Stomach (tissue), 19 donors: ENCODE data around the gene ABCC10. TPM values are rescaled to one million over a fixed set of nuclear protein-coding genes. Genes with fewer than 3 reads are reported as not detected.
A peak's percentile ranks its signal among the peaks of the same experiment; 100 is the strongest.
"Not testable (repeated sequence)": the region's sequence is repeated elsewhere in the genome, so short reads cannot be mapped to it uniquely, and the experiment has no call there.

Source experiments
- DNase-seq, 2 donors: peaks; one replicate each; pipeline versions ENCODE4 v3.0.0 to v3.0.0-alpha.2; 2013 to 2019
- H3K27ac ChIP-seq, 5 donors: fragments of 200-600 bp in 4 of 5; sonication (generic) in 4 of 5; one replicate each; pipeline ENCODE4 v1.5.1; 2013 to 2019; ENCODE audit warnings: mild to moderate bottlenecking in 1 of 5, moderate library complexity in 1 of 5
- H3K27me3 ChIP-seq, 3 donors: fragments of 200-600 bp; sonication (generic); one replicate each; pipeline ENCODE4 v1.5.1; 2017 to 2019; ENCODE audit warnings: mixed run types in 1 of 3
- H3K36me3 ChIP-seq, 4 donors: fragments of 200-600 bp; sonication (generic); 1 replicate in 3 of 4; 2 replicates in 1 of 4; pipeline ENCODE4 v1.5.1; 2016 to 2019
- H3K4me1 ChIP-seq, 4 donors: fragments of 200-600 bp; sonication (generic); one replicate each; pipeline ENCODE4 v1.5.1; 2016 to 2019
- H3K4me3 ChIP-seq, 4 donors: fragments of 200-600 bp; sonication (generic) in 3 of 4; one replicate each; pipeline ENCODE4 v1.5.1; 2016 to 2019; ENCODE audit warnings: mild to moderate bottlenecking in 1 of 4
- H3K9me3 ChIP-seq, 4 donors: fragments of 200-600 bp; sonication (generic); one replicate each; pipeline ENCODE4 v1.5.1; 2016 to 2019
- CTCF ChIP-seq, 7 experiments: fragments of 450-650 bp in 4 of 7; fragments of 200-600 bp in 3 of 7; sonication (generic) in 3 of 7; IDR thresholded peaks; one replicate each; pipeline ENCODE4 v1.5.1; 2016 to 2019; ENCODE audit warnings: antibody characterized with exemption in 7 of 7, control low read depth in 2 of 7, mild to moderate bottlenecking in 1 of 7
- EP300 ChIP-seq: sonication (generic); formaldehyde crosslinking; IDR thresholded peaks from one replicate; pipeline ENCODE4 v1.6.1; 2017; ENCODE audit warnings: antibody characterized with exemption
- POLR2A ChIP-seq, 4 donors: fragments of 450-650 bp; IDR thresholded peaks; one replicate each; pipeline ENCODE4 v1.6.1; 2016; ENCODE audit warnings: antibody characterized with exemption in 4 of 4, control low read depth in 2 of 4, mild to moderate bottlenecking in 1 of 4, moderate library complexity in 1 of 4
- POLR2AphosphoS5 ChIP-seq, 3 donors: sonication (generic); formaldehyde crosslinking; IDR thresholded peaks; one replicate each; pipeline ENCODE4 v1.6.1; 2016; ENCODE audit warnings: antibody characterized with exemption in 3 of 3
- WGBS, 5 donors: extraction: QIAGEN DNeasy Blood & Tissue Kit in 3 of 5; methylation state at CpG; one replicate each; pipeline versions ENCODE4 v1.1.5 to v1.1.7; 2013 to 2018; 5-methylcytosine and 5-hydroxymethylcytosine counted together
- intact Hi-C: fragments of 100-400 bp; cut with DNase I; formaldehyde crosslinking; loops from one replicate; pipeline ENCODE4 v1.15.1; 2023; ENCODE audit warnings: low total_unique reads
- long read RNA-seq, 10 donors: transcript quantifications; one replicate each; lab custom pipeline, GENCODE V29; 2026
- polyA plus RNA-seq, 3 donors: library from polyadenylated mRNA; stranded (reverse); fragments of 200-250 nt; gene quantifications; one replicate each; pipeline ENCODE4 v1.2.3, GENCODE V29; 2013
- total RNA-seq, 5 donors: library from RNA; depleted of rRNA; stranded (reverse); fragments of >200 nt; gene quantifications; one replicate each; pipeline versions ENCODE4 v1.1.0 to v1.2.3, GENCODE V29; 2014 to 2016
- donor health status: healthy with polysubstance abuse.
- donor health status: Bipolar disorder and iron deficiency.
- donor health status: healthy.

The ABCC10 gene
- total RNA-seq, result 10 to 100 TPM; 18.7 to 67.4 (median 60.3) TPM
- 10 to 100 TPM in 2 of 3 donors, 1 to 10 TPM in 1; 7.9 to 30.6 (median 15.1) TPM for polyA plus RNA-seq
- long read RNA-seq, donor 1, result 0 reads
- long read RNA-seq, donor 2, result 0 reads
- long read RNA-seq, donor 3, result 0 reads
- long read RNA-seq, donor 4, result 0 reads
- long read RNA-seq, donor 5, result 0 reads
- long read RNA-seq, donor 6, partial matches to known transcripts, result 10 of 10 reads
- long read RNA-seq, donor 6, other reads (novel, unspliced or antisense), result 0 of 10 reads
- long read RNA-seq, donor 7, result 0 reads
- long read RNA-seq, donor 8, result 0 reads
- long read RNA-seq, donor 9, result 0 reads
- long read RNA-seq, donor 10, result 0 reads

GRCh38 chr6:43427406-43428111 is at the start of gene ABCC10:
TSS of gene ABCC10 (plus strand) at chr6:43427541. CDS start at chr6:43427979, 438 bp downstream.
- intact Hi-C loops, result no loop called here
- H3K36me3 ChIP-seq, result peaks cover 10 to 18% (median 14%) of the 10 kb centered on the region in 4 donors
- 0 to 1% (median 1%) methylated on average over 44 to 49 of the region's 49 CpGs for WGBS, 5 donors
- H3K4me3 ChIP-seq, result peak within 1 kb of the TSS; percentile 75 to 87 (median 79)
- no peak for TF ChIP-seq EP300
- peak; percentile 76 to 87 (median 84) for TF ChIP-seq POLR2AphosphoS5 (IDR thresholded peaks at IDR 0.05)
- TF ChIP-seq POLR2A (IDR thresholded peaks at IDR 0.05), result peak in 2 of 4 donors; percentile 54 to 66
- TF ChIP-seq CTCF (IDR thresholded peaks at IDR 0.05), result peak in 5 of 7 experiments; percentile 11 to 49 (median 39)
- no peaks in the 10 kb centered on the region for H3K9me3 ChIP-seq
- DNase-seq, result peak; percentile 96 to 98
- peaks cover 9 to 33% (median 20%) of the 10 kb centered on the region in 4 donors for H3K4me1 ChIP-seq
- H3K27ac ChIP-seq, result peak within 1 kb of the TSS; percentile 89 to 94 (median 90)
- no peaks in the 10 kb centered on the region for H3K27me3 ChIP-seq

- H3K4me3 ChIP-seq, result no peak overlapping the region
- TF ChIP-seq EP300 (no peak), CTCF (IDR thresholded peaks at IDR 0.05) (no peak), POLR2AphosphoS5 (IDR thresholded peaks at IDR 0.05) (no peak), POLR2A (IDR thresholded peaks at IDR 0.05) (no peak)
- no peak for DNase-seq
- WGBS, 5 donors, result 73 to 87% (median 77%) methylated on average over 2 of the region's 2 CpGs
- peaks cover 0 to 5% (median 0%) of the 10 kb centered on the region in 3 donors for H3K27me3 ChIP-seq
- intact Hi-C loops, result no loop called here
- no peak overlapping the region for H3K27ac ChIP-seq
- no peaks in the 10 kb centered on the region for H3K9me3 ChIP-seq
- H3K4me1 ChIP-seq, result peaks cover 0 to 1% (median 0%) of the 10 kb centered on the region in 4 donors
- H3K36me3 ChIP-seq, result no peaks in the 10 kb centered on the region
Observed at GRCh38 chr6:43377710-43378229, 49.6 kb upstream of the ABCC10 start.

- no peak for DNase-seq
- H3K27ac ChIP-seq, result no peak overlapping the region
- H3K27me3 ChIP-seq, result peaks cover 0 to 5% (median 0%) of the 10 kb centered on the region in 3 donors
- no peaks in the 10 kb centered on the region for H3K36me3 ChIP-seq
- H3K4me3 ChIP-seq, result no peak overlapping the region
- TF ChIP-seq POLR2AphosphoS5 (IDR thresholded peaks at IDR 0.05), result no peak
- H3K9me3 ChIP-seq, result no peaks in the 10 kb centered on the region
- intact Hi-C loops, result no loop called here
- peaks cover 0 to 7% (median 0%) of the 10 kb centered on the region in 4 donors for H3K4me1 ChIP-seq
- 56 to 68% (median 66%) methylated on average over 3 of the region's 3 CpGs for WGBS, 5 donors
Observed at GRCh38 chr6:43378631-43379030, 48.7 kb upstream of the ABCC10 start.

GRCh38 chr6:43380858-43381257 is 46.5 kb upstream of the ABCC10 start:
- intact Hi-C loops, H3K27ac ChIP-seq, DNase-seq, H3K27me3 ChIP-seq, H3K4me1 ChIP-seq, H3K9me3 ChIP-seq, H3K36me3 ChIP-seq, H3K4me3 ChIP-seq: not testable (repeated sequence)
- 80 to 95% (median 90%) methylated on average over 9 of the region's 9 CpGs for WGBS, 5 donors

GRCh38 chr6:43383021-43383667 is 44.2 kb upstream of the ABCC10 start:
- peak overlapping the region in 2 of 5 donors; percentile 24 to 27 for H3K27ac ChIP-seq
- H3K27me3 ChIP-seq, result peaks cover 0 to 7% (median 0%) of the 10 kb centered on the region in 3 donors
- no peaks in the 10 kb centered on the region for H3K36me3 ChIP-seq
- H3K4me3 ChIP-seq, result no peak overlapping the region
- DNase-seq, result no peak
- 74 to 86% (median 81%) methylated on average over 6 of the region's 6 CpGs for WGBS, 5 donors
- TF ChIP-seq CTCF (IDR thresholded peaks at IDR 0.05), result no peak
- TF ChIP-seq POLR2A (IDR thresholded peaks at IDR 0.05), result no peak
- no peak for TF ChIP-seq POLR2AphosphoS5 (IDR thresholded peaks at IDR 0.05)
- no peak for TF ChIP-seq EP300
- no peaks in the 10 kb centered on the region for H3K9me3 ChIP-seq
- peaks cover 0 to 7% (median 0%) of the 10 kb centered on the region in 4 donors for H3K4me1 ChIP-seq
- intact Hi-C loops, result no loop called here
